Natural killer cell (primary cell): Measurements from ENCODE around the gene CRIM1. TPM values are rescaled to one million over a fixed set of nuclear protein-coding genes. Genes with fewer than 3 reads are reported as not detected.

Source experiments
- ATAC-seq, 3 donors: fragments of 150-1000 bp in 2 of 3; fragments of 200-7000 bp in 1 of 3; cut with Tn5 transposase; 1 replicate in 1 of 3; 2 replicates in 2 of 3; pipeline ENCODE4 v1.10.0; 2021; ENCODE audit warnings: mild to moderate bottlenecking in 2 of 3, moderate library complexity in 2 of 3
- DNase-seq, 2 donors: peaks; one replicate each; pipeline versions ENCODE4 v3.0.0 to v3.0.0-alpha.2; 2013 to 2021; ENCODE audit warnings: mixed read lengths in 1 of 2
- H3K27ac ChIP-seq: one replicate; pipeline ENCODE4 v1.5.1; 2013; ENCODE audit warnings: mild to moderate bottlenecking, low read length
- H3K27me3 ChIP-seq: one replicate; pipeline ENCODE4 v1.6.1; 2013; ENCODE audit warnings: low read length; ENCODE audit not compliant: control insufficient read depth, insufficient read depth
- H3K36me3 ChIP-seq: one replicate; pipeline ENCODE4 v1.6.1; 2013; ENCODE audit warnings: low read length; ENCODE audit not compliant: control insufficient read depth, insufficient read depth
- H3K4me1 ChIP-seq: one replicate; pipeline ENCODE4 v1.6.1; 2013; ENCODE audit warnings: low read length; ENCODE audit not compliant: control insufficient read depth, insufficient read depth
- H3K4me3 ChIP-seq: one replicate; pipeline ENCODE4 v1.5.1; 2013; ENCODE audit warnings: low read length
- H3K9me3 ChIP-seq: one replicate; pipeline ENCODE4 v1.6.1; 2013; ENCODE audit warnings: low read length; ENCODE audit not compliant: control insufficient read depth, insufficient read depth
- H3K27ac Mint-ChIP-seq, 2 donors: one replicate each; pipeline ENCODE4 v1.8.0; 2022; ENCODE audit warnings: mild to moderate bottlenecking in 2 of 2, mixed read lengths in 2 of 2, moderate library complexity in 1 of 2
- H3K27me3 Mint-ChIP-seq, 2 donors: one replicate each; pipeline ENCODE4 v1.8.0; 2022; ENCODE audit warnings: low read depth in 2 of 2, mixed read lengths in 2 of 2
- H3K36me3 Mint-ChIP-seq: one replicate; pipeline ENCODE4 v1.8.0; 2022; ENCODE audit warnings: mixed read lengths
- H3K4me1 Mint-ChIP-seq, 2 donors: one replicate each; pipeline ENCODE4 v1.8.0; 2022; ENCODE audit warnings: mixed read lengths in 2 of 2
- H3K4me3 Mint-ChIP-seq: one replicate; pipeline ENCODE4 v1.8.0; 2022; ENCODE audit warnings: mild to moderate bottlenecking, moderate library complexity, mixed read lengths
- H3K9me3 Mint-ChIP-seq, 2 donors: one replicate each; pipeline ENCODE4 v1.8.0; 2022; ENCODE audit warnings: mixed read lengths in 2 of 2
- CTCF ChIP-seq: fragments of 200-600 bp; IDR thresholded peaks from one replicate; pipeline ENCODE4 v1.8.0; 2022; ENCODE audit warnings: antibody characterized with exemption
- WGBS: methylation state at CpG from one replicate; pipeline ENCODE4 v1.1.7; 2013; ENCODE audit warnings: missing lambda C conversion rate; ENCODE audit not compliant: insufficient coverage; 5-methylcytosine and 5-hydroxymethylcytosine counted together
- intact Hi-C: fragments of 100-400 bp; cut with micrococcal nuclease; formaldehyde crosslinking; loops from one replicate; pipeline ENCODE4 v1.14.2; 2022
- total RNA-seq, 4 donors: library from RNA; stranded (reverse); fragments of 120-200 nt in 1 of 4; gene quantifications; one replicate each; pipeline versions ENCODE4 v1.2.3 to v1.2.4, GENCODE V29; 2013 to 2022

Gene CRIM1
- total RNA-seq, 3 donors from 2014 or later (not counting 1 experiment from before 2014, with no cell fraction given), result 19.3 to 34.1 (median 32.9) TPM

- no peaks in the 10 kb centered on the region for H3K27me3 ChIP-seq
- no peak for TF ChIP-seq CTCF
- WGBS, result no CpG with 5 or more reads among the region's 1 CpG
- no peak overlapping the region for H3K27ac ChIP-seq
- H3K9me3 ChIP-seq, result no peaks in the 10 kb centered on the region
- H3K4me3 ChIP-seq, result no peak overlapping the region
- no peaks in the 10 kb centered on the region for H3K36me3 ChIP-seq
- DNase-seq (no peak), ATAC-seq (no peak)
- Mint-ChIP-seq H3K4me1 (peaks cover 8 to 9% of the 10 kb centered on the region in 2 donors), H3K9me3 (no peaks in the 10 kb centered on the region), H3K4me3 (no peak overlapping the region), H3K36me3 (no peaks in the 10 kb centered on the region), H3K27me3 (no peaks in the 10 kb centered on the region), H3K27ac (no peak overlapping the region)
- intact Hi-C loops, result no loop called here
- H3K4me1 ChIP-seq, result no peaks in the 10 kb centered on the region
Measured at GRCh38 chr2:36338827-36339145, 16.8 kb upstream of the CRIM1 start.

GRCh38 chr2:36339607-36340218 is 15.9 kb upstream of the CRIM1 start:
- Histone ChIP-seq H3K4me1 (no peaks in the 10 kb centered on the region), H3K9me3 (no peaks in the 10 kb centered on the region), H3K27ac (no peak overlapping the region), H3K27me3 (no peaks in the 10 kb centered on the region), H3K36me3 (no peaks in the 10 kb centered on the region), H3K4me3 (no peak overlapping the region)
- intact Hi-C loops, result no loop called here
- Mint-ChIP-seq H3K4me3 (no peak overlapping the region), H3K4me1 (peaks cover 5% of the 10 kb centered on the region in 2 donors), H3K9me3 (no peaks in the 10 kb centered on the region), H3K27ac (no peak overlapping the region), H3K27me3 (no peaks in the 10 kb centered on the region), H3K36me3 (no peaks in the 10 kb centered on the region)
- no peak for TF ChIP-seq CTCF
- no peak for DNase-seq
- ATAC-seq, result no peak
- 88% methylated on average over 5 of the region's 6 CpGs for WGBS

GRCh38 chr2:36343606-36344005 is 12.0 kb upstream of the CRIM1 start:
- Mint-ChIP-seq H3K27me3 (peaks cover 0 to 15% of the 10 kb centered on the region in 2 donors), H3K4me3 (no peak overlapping the region), H3K9me3 (no peaks in the 10 kb centered on the region), H3K4me1 (no peaks in the 10 kb centered on the region), H3K36me3 (no peaks in the 10 kb centered on the region), H3K27ac (no peak overlapping the region)
- Histone ChIP-seq H3K27ac (no peak overlapping the region), H3K4me3 (no peak overlapping the region), H3K4me1 (no peaks in the 10 kb centered on the region), H3K27me3 (peaks cover 2% of the 10 kb centered on the region), H3K9me3 (no peaks in the 10 kb centered on the region), H3K36me3 (no peaks in the 10 kb centered on the region)
- no peak for TF ChIP-seq CTCF
- ATAC-seq (no peak), DNase-seq (no peak)
- intact Hi-C loops, result no loop called here
- WGBS, result 100% methylated on average over 1 of the region's 3 CpGs

GRCh38 chr2:36348721-36349120 is 6.9 kb upstream of the CRIM1 start:
- Mint-ChIP-seq H3K27ac (no peak overlapping the region), H3K36me3 (no peaks in the 10 kb centered on the region), H3K4me1 (peaks cover 5 to 12% of the 10 kb centered on the region in 2 donors), H3K4me3 (no peak overlapping the region), H3K27me3 (peaks cover 0 to 22% of the 10 kb centered on the region in 2 donors), H3K9me3 (no peaks in the 10 kb centered on the region)
- ATAC-seq, result no peak
- Histone ChIP-seq H3K4me1 (no peaks in the 10 kb centered on the region), H3K36me3 (no peaks in the 10 kb centered on the region), H3K27me3 (peaks cover 2% of the 10 kb centered on the region), H3K4me3 (no peak overlapping the region), H3K9me3 (no peaks in the 10 kb centered on the region), H3K27ac (no peak overlapping the region)
- TF ChIP-seq CTCF, result no peak
- no peak for DNase-seq
- intact Hi-C loops, result no loop called here
- 67% methylated on average over 1 of the region's 2 CpGs for WGBS
